MM.1S (cell line): ENCODE measurements around the gene FGD2.

Experiments
- DNase-seq: peaks from one replicate; pipeline ENCODE4 v3.0.0-alpha.2; 2015
- H2AFZ ChIP-seq: fragments of 300-600 bp; sonication (generic); 2 replicates; pipeline ENCODE4 v1.6.0; 2016; ENCODE audit warnings: antibody characterized with exemption, low read length
- H3F3A ChIP-seq: fragments of 300-600 bp; sonication (generic); 2 replicates; pipeline ENCODE4 v1.6.1; 2016; ENCODE audit warnings: mild to moderate bottlenecking, antibody characterized with exemption, low read length, moderate library complexity, mixed read lengths; ENCODE audit not compliant: insufficient read depth
- H3K27ac ChIP-seq: fragments of 300-600 bp; sonication (generic); 2 replicates; pipeline ENCODE4 v1.5.1; 2016; ENCODE audit warnings: mild to moderate bottlenecking, low read length
- H3K27me3 ChIP-seq: fragments of 300-600 bp; sonication (generic); replicated peaks from 2 replicates; pipeline ENCODE4 v1.6.0; 2016; ENCODE audit warnings: low read length; ENCODE audit not compliant: insufficient read depth
- H3K36me3 ChIP-seq: fragments of 300-600 bp; sonication (generic); replicated peaks from 2 replicates; pipeline ENCODE4 v1.6.1; 2016; ENCODE audit warnings: mild to moderate bottlenecking, low read length, mixed read lengths; ENCODE audit not compliant: insufficient read depth
- H3K4me1 ChIP-seq: fragments of 300-600 bp; sonication (generic); 2 replicates; pipeline ENCODE4 v1.6.1; 2016; ENCODE audit warnings: low read length, mixed read lengths
- H3K4me2 ChIP-seq: fragments of 300-600 bp; sonication (generic); 2 replicates; pipeline ENCODE4 v1.6.0; 2016; ENCODE audit warnings: low read depth, low read length
- H3K4me3 ChIP-seq: fragments of 300-600 bp; sonication (generic); 2 replicates; pipeline ENCODE4 v1.5.1; 2016; ENCODE audit warnings: low read length, mixed read lengths
- H3K79me2 ChIP-seq: fragments of 300-600 bp; sonication (generic); 2 replicates; pipeline ENCODE4 v1.6.1; 2016; ENCODE audit warnings: mixed run types, low read length, mixed read lengths
- H3K9ac ChIP-seq: fragments of 300-600 bp; sonication (generic); 2 replicates; pipeline ENCODE4 v1.6.1; 2016; ENCODE audit warnings: low read length, mixed read lengths
- H3K9me2 ChIP-seq: fragments of 300-600 bp; sonication (generic); replicated peaks from 2 replicates; pipeline ENCODE4 v1.6.1; 2016; ENCODE audit warnings: mild to moderate bottlenecking, low read length, mixed read lengths; ENCODE audit not compliant: insufficient read depth
- H3K9me3 ChIP-seq: fragments of 300-600 bp; sonication (generic); replicated peaks from 2 replicates; pipeline ENCODE4 v1.6.1; 2016; ENCODE audit warnings: mild to moderate bottlenecking, low read length, mixed read lengths; ENCODE audit not compliant: insufficient read depth
- H4K20me1 ChIP-seq: fragments of 300-600 bp; sonication (generic); 2 replicates; pipeline ENCODE4 v1.6.1; 2016; ENCODE audit warnings: mild to moderate bottlenecking, low read length, moderate library complexity, mixed read lengths; ENCODE audit not compliant: insufficient read depth
- EZH2 ChIP-seq: fragments of 300-600 bp; sonication (generic); optimal IDR thresholded peaks from 2 replicates; pipeline ENCODE3; 2017; ENCODE audit warnings: low read depth, mild to moderate bottlenecking, antibody characterized with exemption, low read length, mixed read lengths
- EZH2phosphoT487 ChIP-seq: fragments of 300-600 bp; sonication (generic); IDR thresholded peaks from 2 replicates; pipeline ENCODE4 v1.6.1; 2018; ENCODE audit warnings: antibody characterized with exemption, low read length
- TF ChIP-seq, protein P1 (sequence below): fragments of 300-600 bp; sonication (generic); IDR thresholded peaks from 2 replicates; pipeline ENCODE4 v1.5.1; 2016; ENCODE audit warnings: antibody characterized with exemption, low read length, mixed read lengths

The FGD2 gene

DNA sequence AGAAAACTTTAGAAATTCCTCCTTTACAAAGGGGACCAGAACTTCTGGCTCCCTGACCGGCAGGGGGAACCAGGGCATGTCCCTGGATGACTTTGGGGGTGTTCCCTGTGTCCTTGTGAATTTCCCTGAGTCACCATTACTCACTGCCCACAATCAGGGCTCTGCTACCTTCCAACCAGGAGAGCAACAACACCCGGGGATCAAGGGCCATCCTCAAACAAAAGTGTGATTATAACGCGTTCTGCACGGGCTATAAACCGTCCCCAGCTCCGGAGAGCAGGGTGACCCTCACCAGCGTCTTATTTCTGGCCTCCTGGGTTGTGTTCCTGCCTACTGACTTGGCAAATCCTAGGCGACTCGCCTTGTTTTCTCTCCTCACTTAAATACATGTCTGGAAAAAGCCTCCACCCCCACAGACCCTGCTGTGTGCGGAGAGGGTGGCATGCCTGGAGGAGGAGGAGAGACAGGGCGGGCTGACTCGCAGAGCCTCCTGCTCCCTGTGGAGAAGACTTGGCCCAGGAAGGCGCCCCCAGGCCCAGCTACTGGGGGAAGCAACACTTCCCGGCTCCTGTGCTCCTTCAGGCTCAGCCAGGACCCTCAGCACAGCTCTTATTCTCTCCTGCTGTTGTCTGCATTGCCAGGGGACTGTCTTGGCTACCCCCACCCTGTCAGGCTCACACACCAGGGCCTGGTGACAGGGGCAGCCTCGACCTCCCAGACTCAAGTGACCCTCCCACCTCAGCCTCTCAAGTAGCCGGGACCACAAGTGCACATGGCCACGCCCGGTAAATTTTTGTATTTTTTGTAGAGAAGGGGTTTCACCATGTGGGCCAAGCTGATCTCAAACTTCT, 54.1 kb downstream of the FGD2 start:
- Histone ChIP-seq H3K79me2 (no peaks in the 10 kb centered on the region), H3K9ac (no peak overlapping the region), H3K4me2 (no peak overlapping the region), H4K20me1 (no peaks in the 10 kb centered on the region), H3K4me1 (peaks cover 20% of the 10 kb centered on the region), H3K4me3 (no peak overlapping the region), H3K9me2 (no peaks in the 10 kb centered on the region), H3K27ac (no peak overlapping the region), H2AFZ (no peak overlapping the region), H3K36me3 (no peaks in the 10 kb centered on the region), H3F3A (peaks cover 23% of the 10 kb centered on the region), H3K27me3 (no peaks in the 10 kb centered on the region), H3K9me3 (no peaks in the 10 kb centered on the region)
- TF ChIP-seq, protein P1, sequence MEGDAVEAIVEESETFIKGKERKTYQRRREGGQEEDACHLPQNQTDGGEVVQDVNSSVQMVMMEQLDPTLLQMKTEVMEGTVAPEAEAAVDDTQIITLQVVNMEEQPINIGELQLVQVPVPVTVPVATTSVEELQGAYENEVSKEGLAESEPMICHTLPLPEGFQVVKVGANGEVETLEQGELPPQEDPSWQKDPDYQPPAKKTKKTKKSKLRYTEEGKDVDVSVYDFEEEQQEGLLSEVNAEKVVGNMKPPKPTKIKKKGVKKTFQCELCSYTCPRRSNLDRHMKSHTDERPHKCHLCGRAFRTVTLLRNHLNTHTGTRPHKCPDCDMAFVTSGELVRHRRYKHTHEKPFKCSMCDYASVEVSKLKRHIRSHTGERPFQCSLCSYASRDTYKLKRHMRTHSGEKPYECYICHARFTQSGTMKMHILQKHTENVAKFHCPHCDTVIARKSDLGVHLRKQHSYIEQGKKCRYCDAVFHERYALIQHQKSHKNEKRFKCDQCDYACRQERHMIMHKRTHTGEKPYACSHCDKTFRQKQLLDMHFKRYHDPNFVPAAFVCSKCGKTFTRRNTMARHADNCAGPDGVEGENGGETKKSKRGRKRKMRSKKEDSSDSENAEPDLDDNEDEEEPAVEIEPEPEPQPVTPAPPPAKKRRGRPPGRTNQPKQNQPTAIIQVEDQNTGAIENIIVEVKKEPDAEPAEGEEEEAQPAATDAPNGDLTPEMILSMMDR = no peak
- TF ChIP-seq EZH2phosphoT487 (no peak), EZH2 (no peak)
- no peak for DNase-seq

DNA sequence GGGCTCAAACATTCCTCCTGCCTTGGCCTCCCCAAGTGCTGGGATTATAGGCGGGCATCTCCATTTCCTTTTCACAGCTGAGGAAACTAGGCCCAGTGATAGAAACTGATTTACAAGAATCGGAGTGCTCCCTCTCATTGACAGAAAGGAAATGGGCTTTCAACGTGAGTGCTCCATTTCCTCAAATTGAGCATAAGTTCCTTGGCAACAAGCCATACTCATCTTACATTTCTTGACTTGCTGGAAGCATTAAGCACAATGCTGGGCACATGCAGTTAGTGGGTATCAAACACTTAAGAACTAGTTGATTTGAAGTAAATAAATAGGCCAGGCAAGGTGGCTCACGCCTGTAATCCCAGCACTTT, 54.7 kb downstream of the FGD2 start:
- Histone ChIP-seq H3K4me1 (peaks cover 20% of the 10 kb centered on the region), H3K4me2 (no peak overlapping the region), H3K9me2 (no peaks in the 10 kb centered on the region), H3K79me2 (no peaks in the 10 kb centered on the region), H4K20me1 (no peaks in the 10 kb centered on the region), H3K4me3 (no peak overlapping the region), H3K36me3 (no peaks in the 10 kb centered on the region), H3F3A (peaks cover 23% of the 10 kb centered on the region), H2AFZ (no peak overlapping the region), H3K27ac (peak overlapping the region; percentile 3; the same call in 1 of the 2 replicates), H3K9ac (no peak overlapping the region), H3K9me3 (no peaks in the 10 kb centered on the region), H3K27me3 (no peaks in the 10 kb centered on the region)
- TF ChIP-seq EZH2 (no peak), EZH2phosphoT487 (no peak)
- TF ChIP-seq, protein P1 = no peak
- DNase-seq = no peak

DNA sequence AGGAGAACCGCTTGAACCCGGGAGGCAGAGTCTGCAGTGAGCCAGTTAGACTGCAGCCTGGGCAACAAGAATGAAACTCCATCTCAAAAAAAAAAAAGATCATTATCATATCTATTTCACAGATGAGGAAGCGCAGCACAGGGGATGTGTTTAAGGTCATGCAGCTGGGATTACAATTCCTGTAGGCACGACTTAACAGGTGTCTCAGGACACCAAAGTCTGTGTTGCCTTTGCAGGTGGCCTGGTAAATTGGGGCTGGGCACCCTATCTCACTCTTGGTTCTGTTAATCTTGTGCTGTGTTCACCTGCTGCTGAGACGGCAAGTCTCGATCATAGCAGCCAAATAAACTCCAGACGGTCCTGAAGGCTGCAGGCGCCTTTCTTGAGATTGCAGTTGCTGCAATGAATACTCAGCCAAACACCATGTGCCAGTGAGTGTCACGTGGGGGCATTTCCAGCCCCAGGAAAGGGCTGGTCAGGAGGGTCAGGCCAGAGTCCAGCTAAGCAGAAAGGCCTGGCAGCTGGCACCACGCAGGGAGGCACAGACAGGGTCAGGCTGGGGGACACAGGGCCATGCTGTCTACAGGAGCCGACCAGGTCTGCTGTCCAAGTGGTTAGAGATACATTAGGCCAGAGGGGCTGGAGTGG, 55.8 kb downstream of the FGD2 start:
- no peaks in the 10 kb centered on the region for H3K9me3 ChIP-seq
- no peaks in the 10 kb centered on the region for H4K20me1 ChIP-seq
- DNase-seq = peak; percentile 96
- H3K4me2 ChIP-seq = peak overlapping the region; percentile 75
- no peaks in the 10 kb centered on the region for H3K36me3 ChIP-seq
- H3K9ac ChIP-seq = peak overlapping the region; percentile 73
- H3K4me3 ChIP-seq = no peak overlapping the region
- H3K27ac ChIP-seq = peak overlapping the region; percentile 92
- H3K79me2 ChIP-seq = no peaks in the 10 kb centered on the region
- peak overlapping the region; percentile 15 for H2AFZ ChIP-seq
- H3K9me2 ChIP-seq = no peaks in the 10 kb centered on the region
- TF ChIP-seq EZH2 = no peak
- no peak for TF ChIP-seq EZH2phosphoT487
- TF ChIP-seq, protein P1 = no peak
- no peaks in the 10 kb centered on the region for H3K27me3 ChIP-seq
- H3K4me1 ChIP-seq = peaks cover 20% of the 10 kb centered on the region
- peaks cover 23% of the 10 kb centered on the region for H3F3A ChIP-seq
